Lower leg skin (tissue), 3 donors: ENCODE measurements around the gene ZDHHC14.

Experiments used
- POLR2A ChIP-seq, 2 donors: fragments of 450-650 bp; IDR thresholded peaks; one replicate each; pipeline ENCODE4 v1.6.1; 2016 to 2017; ENCODE audit warnings: antibody characterized with exemption in 2 of 2, mild to moderate bottlenecking in 1 of 2, moderate library complexity in 1 of 2
- TF ChIP-seq, protein P1 (sequence below), 3 donors: fragments of 450-650 bp; IDR thresholded peaks; one replicate each; pipeline ENCODE4 v1.5.1; 2016; ENCODE audit warnings: antibody characterized with exemption in 3 of 3, mild to moderate bottlenecking in 3 of 3, moderate library complexity in 2 of 3

DNA sequence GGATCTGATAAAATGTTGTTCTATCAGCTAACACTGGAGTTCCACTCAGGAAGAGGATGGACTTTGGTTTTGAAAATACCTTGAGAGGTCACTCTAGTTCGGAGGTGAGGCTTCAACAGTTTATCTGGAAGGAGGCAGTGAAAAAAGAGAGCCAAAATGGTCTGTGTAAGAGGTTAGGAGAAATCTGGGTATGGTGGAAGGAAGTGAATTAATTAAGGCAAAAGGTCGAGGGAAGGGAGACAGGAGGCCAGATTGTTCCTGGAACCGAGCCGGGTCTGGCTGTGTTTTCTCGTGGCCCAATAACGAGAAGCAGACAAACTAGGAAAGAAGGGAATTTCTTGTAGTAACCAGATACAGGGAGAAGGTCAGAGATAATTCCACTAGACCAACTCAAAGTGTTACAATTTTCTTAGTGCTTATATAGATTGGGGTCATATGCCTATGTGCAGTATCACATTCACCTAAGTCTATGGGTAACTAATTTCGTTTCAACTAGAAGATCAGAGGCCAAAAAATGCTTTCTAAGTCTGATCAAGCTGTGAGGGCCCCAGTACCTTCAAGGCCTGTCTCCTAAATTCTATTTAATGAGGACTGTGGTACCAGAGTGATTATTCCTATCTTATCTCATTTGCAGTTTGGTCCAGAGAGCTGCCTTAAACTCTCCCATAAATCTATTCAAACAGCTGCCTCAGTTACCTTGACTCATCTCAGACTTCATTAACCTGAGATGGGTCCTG lies 346.1 kb downstream of the ZDHHC14 start:
- TF ChIP-seq, protein P1, sequence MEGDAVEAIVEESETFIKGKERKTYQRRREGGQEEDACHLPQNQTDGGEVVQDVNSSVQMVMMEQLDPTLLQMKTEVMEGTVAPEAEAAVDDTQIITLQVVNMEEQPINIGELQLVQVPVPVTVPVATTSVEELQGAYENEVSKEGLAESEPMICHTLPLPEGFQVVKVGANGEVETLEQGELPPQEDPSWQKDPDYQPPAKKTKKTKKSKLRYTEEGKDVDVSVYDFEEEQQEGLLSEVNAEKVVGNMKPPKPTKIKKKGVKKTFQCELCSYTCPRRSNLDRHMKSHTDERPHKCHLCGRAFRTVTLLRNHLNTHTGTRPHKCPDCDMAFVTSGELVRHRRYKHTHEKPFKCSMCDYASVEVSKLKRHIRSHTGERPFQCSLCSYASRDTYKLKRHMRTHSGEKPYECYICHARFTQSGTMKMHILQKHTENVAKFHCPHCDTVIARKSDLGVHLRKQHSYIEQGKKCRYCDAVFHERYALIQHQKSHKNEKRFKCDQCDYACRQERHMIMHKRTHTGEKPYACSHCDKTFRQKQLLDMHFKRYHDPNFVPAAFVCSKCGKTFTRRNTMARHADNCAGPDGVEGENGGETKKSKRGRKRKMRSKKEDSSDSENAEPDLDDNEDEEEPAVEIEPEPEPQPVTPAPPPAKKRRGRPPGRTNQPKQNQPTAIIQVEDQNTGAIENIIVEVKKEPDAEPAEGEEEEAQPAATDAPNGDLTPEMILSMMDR (IDR thresholded peaks at IDR 0.05): no peak
- TF ChIP-seq POLR2A (IDR thresholded peaks at IDR 0.05): no peak
